Hematopoietic multipotent progenitor cell treated with erythropoietin and hydrocortisone succinate and interleukin-3 and kit ligand, for 4 days (in vitro differentiated cells): ENCODE measurements around the gene CBFA2T3.

Experiments used
- DNase-seq: peaks from one replicate; pipeline ENCODE4 v3.0.0-alpha.2; 2015

CBFA2T3 gene

GRCh38 chr16:88870608-88871348, 106.2 kb downstream of the CBFA2T3 start:
- peak; percentile 42 for DNase-seq

GRCh38 chr16:88869673-88869980, 107.4 kb downstream of the CBFA2T3 start:
- no peak for DNase-seq

DNA sequence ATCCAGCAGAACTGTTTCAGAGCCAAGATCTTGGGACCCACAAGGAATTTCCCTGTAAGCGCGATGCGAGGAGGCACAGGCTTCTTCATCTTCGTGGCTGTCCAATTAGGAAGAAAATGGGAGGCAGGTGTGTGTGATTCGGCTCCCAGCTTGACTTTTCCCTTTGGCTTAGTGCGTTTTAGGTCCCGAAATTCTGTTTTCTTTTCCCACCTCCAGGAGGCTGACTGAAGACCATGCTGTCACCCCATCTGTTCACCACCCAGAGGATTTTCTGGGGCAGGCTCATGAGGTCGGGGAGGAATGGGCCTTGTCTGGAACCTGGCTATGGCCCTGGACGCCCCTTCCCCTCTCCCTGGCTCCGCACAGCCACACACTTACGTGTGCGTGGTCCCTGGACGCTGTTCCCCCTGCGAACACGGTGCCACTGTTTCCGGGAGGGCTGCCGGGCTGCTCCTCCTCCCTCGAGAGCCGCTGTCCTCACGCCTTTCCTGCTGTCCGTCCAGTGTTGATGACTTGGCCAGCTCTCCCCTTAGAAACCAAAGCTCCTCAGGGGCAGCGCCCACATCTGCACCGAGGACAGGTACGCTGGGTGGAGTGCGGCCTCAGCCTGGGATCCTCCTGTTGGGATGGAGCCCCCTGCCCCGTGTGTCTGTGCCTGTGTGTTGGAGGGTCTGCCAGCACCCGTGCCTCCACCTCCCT, 107.9 kb downstream of the CBFA2T3 start:
- no peak for DNase-seq

GRCh38 chr16:88867581-88868246, 109.3 kb downstream of the CBFA2T3 start:
- no peak for DNase-seq

GRCh38 chr16:88866151-88866920, 110.7 kb downstream of the CBFA2T3 start, which contains the start of gene PABPN1L:
Gene PABPN1L (minus strand): TSS chr16:88866660. CDS start chr16:88866606, 54 bp downstream.
- no peak for DNase-seq

DNA sequence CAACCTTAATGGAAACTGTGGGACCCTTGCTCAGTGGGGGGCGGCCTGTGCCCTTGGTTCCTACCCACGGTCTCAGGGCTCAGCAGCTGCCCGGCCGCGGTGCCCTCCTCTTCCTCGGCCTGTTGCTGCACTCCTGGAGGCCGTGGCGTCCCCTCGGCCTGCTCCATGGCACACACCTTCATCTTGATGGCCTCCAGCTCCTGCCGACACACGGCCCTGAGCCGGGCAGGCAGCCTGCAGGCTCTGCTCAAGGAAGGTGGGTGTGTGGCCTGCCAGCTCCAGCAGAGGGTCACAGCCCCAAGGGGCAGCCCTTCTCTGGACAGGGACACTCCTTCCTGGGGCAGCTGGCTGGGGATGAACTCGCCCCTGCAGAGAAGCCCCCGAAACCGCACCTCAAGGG, 111.3 kb downstream of the CBFA2T3 start:
- DNase-seq: no peak

DNA sequence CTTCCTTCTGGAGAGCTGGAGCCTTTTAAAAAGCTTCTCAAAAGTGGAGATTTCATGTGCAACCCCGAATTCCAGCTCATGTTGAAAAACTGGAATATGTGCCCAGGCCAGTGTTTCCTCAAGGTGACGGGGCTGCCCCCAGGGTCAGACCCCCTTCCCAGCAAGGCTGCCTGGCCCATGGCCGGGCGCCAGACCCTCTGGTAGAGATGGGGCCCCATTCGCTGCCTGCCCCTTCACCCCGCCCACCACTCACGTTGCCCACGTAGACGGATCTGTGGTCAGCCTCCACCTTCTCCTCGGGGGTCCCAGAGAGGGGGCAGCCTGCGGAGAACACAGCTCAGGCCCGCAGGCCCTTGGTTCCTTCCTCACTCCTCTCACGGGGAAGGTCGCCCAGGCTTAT, 111.7 kb downstream of the CBFA2T3 start:
- no peak for DNase-seq

- DNase-seq: no peak
Observed at GRCh38 chr16:88864521-88864920, 112.5 kb downstream of the CBFA2T3 start.

DNA sequence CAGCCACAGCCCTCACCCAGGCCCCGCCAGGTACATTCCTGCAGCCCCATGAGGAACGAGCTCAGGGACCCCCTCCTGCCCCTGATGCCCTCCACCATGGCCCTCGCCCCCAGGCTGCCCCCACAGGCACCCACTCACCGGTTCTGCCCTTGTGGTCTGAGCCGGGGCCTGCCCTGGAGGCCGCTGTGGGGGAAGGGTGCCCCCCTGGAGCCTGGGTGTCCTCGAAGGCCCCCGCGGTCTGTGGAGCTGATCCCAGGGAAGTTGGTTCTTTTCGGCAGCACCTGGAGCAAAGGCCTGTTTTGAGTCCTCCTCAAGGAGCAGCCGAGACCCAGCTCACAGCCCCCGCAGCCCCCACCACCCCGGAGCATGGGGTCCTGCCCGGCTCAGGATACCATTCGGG, 112.9 kb downstream of the CBFA2T3 start:
- DNase-seq: no peak

- no peak for DNase-seq
Observed at GRCh38 chr16:88863426-88863825, 113.6 kb downstream of the CBFA2T3 start.

GRCh38 chr16:88862968-88863367, 114.0 kb downstream of the CBFA2T3 start:
- no peak for DNase-seq

DNA sequence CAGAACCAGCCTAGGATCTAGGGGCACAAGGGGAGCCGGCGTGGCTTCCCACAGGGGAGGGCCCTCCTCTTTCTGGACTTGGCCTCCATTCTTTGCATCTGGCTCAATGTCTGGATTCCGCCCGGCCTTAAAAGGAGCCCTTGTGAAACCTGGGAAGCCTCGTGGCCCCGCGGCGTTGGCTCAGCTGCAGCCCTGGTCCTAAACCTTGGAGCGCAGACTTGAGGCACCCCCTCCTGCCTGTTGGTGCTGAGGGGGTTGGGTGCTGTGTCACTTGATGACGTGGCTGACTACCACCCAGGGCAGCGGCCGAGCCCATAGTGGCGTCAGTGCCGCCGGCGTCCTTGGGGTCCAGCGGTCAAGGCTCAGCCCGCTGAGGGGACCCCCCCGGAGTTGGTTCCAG, 115.6 kb downstream of the CBFA2T3 start:
- DNase-seq: no peak

GRCh38 chr16:88859381-88860091, 117.5 kb downstream of the CBFA2T3 start:
- DNase-seq: no peak

DNA sequence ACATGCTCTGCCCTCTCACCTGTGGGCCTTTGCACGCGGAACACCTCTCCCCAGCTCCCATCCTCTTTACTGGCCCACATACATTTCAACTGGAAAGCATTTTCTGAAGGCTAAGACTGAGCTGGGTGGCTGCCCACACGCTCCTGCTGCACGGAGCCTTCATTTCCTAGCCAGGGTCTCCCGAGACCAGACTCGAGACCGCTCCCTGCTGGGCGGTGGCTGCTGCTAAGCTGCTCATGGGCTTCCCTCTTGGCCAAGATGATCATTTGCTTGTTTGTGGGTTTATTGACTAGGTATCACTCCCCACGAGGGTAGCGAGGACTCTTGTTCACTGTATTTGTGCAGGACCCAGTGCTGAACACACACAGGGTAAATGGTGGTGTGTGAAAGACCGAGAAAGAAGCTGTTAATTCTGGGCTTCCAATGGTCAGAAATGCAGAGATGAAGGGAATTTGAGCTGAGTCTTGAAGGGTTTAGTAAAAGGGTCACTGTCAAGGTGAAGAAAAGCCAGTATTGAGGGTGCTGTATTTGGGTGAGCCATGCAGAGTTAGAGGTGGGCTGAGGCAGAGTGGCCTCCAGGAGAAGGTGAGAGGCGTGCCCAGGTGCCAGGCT, 119.2 kb downstream of the CBFA2T3 start:
- DNase-seq: peak; percentile 93

DNA sequence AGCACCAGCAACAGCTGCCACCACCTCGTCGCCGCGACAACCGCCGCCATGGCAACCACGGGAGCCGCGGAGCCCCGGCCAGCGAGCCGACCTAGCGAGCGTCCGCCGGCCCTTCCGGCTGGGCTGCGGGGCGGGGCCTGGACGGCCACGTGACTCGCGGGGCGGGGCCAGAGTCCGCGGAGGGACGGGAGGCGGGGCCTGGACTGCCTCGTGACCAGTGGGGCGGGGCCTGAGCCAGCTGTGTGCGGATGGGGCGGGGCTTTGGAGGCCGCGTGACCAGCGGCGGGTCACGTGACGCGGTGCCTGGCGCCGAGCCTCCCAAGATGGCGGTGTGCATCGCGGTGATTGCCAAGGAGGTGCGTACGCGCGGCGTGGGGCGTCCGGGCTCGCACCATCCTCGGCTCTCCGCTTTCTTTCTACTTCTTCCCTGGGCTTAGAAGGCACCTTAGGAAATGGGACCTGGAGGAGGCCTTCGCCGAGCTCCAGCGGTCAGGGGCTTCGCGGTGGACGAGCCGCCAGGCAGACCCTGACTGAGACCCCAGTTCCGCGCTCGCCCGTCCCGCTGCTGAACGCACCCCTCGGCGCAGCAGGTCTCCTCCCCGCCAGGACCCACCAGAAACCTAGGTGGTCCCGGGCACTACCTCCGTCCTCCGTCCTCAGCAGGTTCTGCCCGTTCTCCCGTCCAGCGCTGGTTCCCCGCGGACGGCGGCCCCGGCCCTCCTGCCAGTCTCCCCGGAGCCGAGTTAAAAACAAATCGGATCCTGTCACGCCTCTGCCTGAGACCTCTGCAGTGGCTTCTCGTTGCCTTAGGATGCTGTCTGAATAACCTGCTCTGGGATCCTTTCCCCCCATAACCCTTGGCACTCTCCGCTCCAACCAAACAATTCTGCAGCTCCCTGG, 119.9 kb downstream of the CBFA2T3 start, which contains the start of the genes GALNS and TRAPPC2L:
TSS of gene GALNS (minus strand) at position 120 of the 900 bp plus-strand sequence. CDS start at position 50, 70 bp downstream.
TSS of gene TRAPPC2L (plus strand) at position 300 of the 900 bp plus-strand sequence. CDS start at position 324, 24 bp downstream.
- peak; percentile 98 for DNase-seq

DNA sequence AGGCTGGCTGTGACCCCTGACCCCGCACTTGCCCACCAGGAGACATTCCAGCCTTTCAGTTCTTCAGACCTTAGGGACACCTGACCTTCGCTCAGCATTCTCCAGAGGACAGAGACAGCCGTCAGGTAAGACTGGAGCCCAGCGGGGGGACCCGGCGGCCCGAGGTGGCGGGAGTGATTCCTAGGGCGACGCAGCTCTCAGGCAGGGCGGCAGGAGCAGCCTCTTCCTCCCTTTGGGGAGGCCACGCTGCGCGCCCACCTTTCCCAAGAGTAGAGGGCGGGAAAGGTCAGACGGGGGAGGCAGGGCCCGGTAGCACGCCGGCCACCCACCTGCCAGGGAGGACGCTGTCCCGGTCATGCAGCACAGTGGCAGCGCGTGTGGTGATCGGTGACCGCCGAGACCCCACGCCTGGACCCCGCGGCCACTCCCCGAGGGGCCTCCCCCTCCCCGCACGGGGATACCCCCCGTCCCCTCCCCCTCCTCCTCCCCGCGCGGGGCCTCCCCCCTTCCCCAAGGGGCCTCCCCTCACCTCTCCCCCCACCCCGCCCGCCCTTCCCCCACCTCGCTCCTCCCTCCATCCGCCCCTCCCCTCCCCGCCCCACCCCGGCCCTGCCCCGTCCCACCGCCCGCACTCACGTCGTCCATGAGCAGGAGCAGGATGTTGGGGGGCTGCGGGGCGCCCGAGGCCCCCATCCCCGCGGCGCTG, 120.7 kb downstream of the CBFA2T3 start:
- no peak for DNase-seq

- no peak for DNase-seq
Observed at GRCh38 chr16:88855736-88856121, 121.3 kb downstream of the CBFA2T3 start.

DNA sequence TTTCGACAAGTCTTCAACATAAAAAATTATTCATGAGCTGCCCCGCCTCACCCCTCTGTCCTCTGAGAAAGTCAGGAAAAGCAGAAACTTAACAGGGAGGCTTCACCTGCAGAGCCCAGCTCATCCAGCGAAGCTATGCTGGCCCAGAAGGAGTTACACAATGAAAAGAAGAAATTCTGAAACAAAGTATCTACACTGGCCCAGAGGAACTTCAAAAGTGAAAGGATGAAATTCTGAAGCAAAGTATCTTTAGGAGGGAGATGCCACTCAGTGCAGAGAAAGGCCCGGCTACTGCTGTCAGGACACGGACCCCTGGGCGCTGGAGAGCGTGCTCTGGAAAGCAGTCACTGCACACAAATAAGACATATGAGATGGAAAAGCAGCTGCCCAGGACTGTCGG, 121.8 kb downstream of the CBFA2T3 start:
- DNase-seq: no peak

- DNase-seq: peak; percentile 35
Observed at GRCh38 chr16:88854306-88855111, 122.5 kb downstream of the CBFA2T3 start.
